ENCODE results near the gene MSN.

The MSN gene

GRCh38 chrX:65702956-65703355, 35.5 kb downstream of the MSN start:
- DNase-seq = no peak
- in situ Hi-C loops (cut with MboI; ENCODE audit: low pct_unique_long_range_greater_than_20kb, low sequenced_read_pairs) = no loop called here

DNA sequence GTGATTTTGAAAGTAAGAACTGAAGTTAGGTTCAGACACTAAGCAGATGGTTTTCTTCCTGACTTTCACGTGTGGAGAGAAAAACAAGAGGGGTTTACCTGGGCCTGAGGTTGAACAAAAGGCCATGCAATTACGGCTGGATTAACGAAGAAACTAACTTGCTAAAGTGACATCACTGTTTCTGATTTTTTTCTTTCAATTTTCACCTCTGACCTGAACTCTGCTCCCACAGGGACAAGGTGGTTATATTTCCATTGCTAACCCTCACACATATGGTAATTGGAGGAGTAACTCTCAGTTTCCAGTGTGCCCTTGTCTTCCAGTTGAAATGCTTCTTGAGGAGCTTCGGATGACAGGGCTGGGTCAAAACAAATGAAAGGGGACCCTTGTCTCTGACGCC, 38.0 kb downstream of the MSN start:
- in situ Hi-C loops (cut with MboI; ENCODE audit: low pct_unique_long_range_greater_than_20kb, low sequenced_read_pairs) = no loop called here
- DNase-seq = no peak

GRCh38 chrX:65706041-65706828, 38.8 kb downstream of the MSN start:
- in situ Hi-C loops (cut with MboI; ENCODE audit: low pct_unique_long_range_greater_than_20kb, low sequenced_read_pairs) = no loop called here
- DNase-seq = no peak

- DNase-seq = no peak
- in situ Hi-C loops (cut with MboI; ENCODE audit: low pct_unique_long_range_greater_than_20kb, low sequenced_read_pairs) = no loop called here
These were observed 39.7 kb downstream of the MSN start for GRCh38 chrX:65707151-65707550.

GRCh38 chrX:65712005-65712806, 44.8 kb downstream of the MSN start:
- in situ Hi-C loops (cut with MboI; ENCODE audit: low pct_unique_long_range_greater_than_20kb, low sequenced_read_pairs) = no loop called here
- DNase-seq = no peak

DNA sequence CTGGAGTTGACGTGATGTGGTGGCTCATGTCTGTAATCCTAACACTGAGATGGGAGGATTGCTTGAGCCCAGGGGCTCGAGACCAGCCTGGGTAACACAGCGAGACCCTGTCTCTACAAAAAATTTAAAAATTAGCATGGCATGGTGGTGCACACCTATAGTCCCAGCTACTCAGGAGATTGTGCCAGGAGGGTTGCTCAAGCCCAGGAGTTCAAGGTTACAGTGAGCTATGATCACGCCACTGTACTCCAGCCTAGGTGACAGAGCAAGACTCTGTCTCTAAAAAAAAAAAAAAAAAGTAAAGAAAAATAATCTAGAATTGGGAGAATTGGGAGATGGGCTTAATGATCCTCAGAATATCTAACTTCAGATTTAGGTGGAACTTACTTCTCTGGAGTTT, 51.1 kb downstream of the MSN start:
- in situ Hi-C loops (cut with MboI; ENCODE audit: low pct_unique_long_range_greater_than_20kb, low sequenced_read_pairs) = no loop called here
- DNase-seq = no peak

DNA sequence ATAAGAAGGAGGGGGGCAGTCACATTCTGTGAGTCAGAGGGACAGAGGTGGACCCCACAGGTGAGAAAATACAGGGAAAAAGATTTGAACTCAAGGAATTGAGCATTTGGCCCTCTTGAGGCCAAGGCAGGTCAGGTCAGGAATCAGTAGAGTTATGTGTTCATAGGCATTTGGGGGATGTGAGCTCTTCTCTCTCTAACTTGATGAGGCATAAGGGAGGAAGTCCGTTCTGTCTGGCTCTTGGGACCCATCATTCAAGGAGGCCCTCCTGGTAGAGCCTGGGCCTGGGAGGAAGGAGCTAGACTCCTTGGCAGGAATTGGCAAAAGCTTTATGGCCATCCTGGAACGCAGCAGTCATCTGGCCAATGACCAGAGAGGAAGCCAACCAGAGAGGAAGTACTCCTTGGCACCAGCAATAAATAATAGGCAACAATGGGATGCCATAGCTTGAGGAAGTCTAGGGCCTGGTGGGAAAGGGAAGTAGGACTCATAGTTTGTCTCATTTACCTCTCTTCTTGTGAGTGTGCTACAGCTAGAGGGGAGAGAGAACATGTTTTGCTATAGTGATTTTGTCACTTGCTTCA, 53.0 kb downstream of the MSN start:
- DNase-seq = peak; percentile 72
- in situ Hi-C loops (cut with MboI; ENCODE audit: low pct_unique_long_range_greater_than_20kb, low sequenced_read_pairs) = no loop called here

DNA sequence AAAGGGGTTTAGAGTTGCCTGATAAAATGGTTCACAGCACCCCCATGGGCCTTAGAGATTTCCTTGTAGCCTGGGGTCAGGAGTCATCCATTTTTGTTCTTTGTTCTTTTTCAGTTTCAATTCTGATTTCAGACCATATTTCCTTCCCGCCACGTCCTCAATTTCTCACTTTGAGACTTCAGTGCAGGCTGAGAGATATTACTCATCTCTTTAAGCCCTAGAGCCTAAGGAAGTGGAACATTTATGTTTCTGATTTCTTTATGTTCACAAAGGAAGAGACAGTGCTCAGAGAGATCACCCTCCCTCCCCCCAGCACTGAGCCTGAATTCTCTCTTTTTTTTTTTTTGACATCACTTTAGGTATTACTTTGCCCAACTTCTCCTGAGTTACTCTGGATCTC, 56.3 kb downstream of the MSN start:
- no peak for DNase-seq
- in situ Hi-C loops (cut with MboI; ENCODE audit: low pct_unique_long_range_greater_than_20kb, low sequenced_read_pairs) = no loop called here

- in situ Hi-C loops (cut with MboI; ENCODE audit: low pct_unique_long_range_greater_than_20kb, low sequenced_read_pairs) = loop anchor here (25.0 kb wide), 1 partner anchor 261 kb away; no protein-coding TSS in a partner anchor
- no peak for DNase-seq
These were observed 59.3 kb downstream of the MSN start for GRCh38 chrX:65726715-65727114.

DNA sequence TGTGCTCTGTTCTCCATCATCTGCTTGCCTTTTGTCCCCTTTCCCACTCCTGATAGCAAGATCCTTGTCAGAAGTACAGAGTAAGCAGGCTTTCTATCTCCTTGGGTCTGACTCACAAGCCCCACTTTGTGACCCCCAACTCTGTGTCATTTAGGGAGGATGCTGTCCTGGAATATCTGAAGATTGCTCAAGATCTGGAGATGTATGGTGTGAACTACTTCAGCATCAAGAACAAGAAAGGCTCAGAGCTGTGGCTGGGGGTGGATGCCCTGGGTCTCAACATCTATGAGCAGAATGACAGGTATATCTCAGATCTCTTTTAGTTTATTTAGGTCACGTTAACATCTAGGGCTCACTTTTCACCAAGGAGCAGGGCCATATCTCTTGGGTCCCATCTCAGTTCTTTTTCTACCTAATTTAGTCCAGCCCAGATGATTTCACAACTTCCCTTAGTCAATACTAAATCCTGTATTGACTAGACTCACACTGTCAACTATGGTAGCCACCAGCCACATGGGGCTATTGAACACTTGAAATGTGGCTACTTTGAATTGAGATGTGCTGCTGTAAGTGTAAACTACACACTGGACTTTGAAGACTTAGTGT, 64.3 kb downstream of the MSN start:
- in situ Hi-C loops (cut with MboI; ENCODE audit: low pct_unique_long_range_greater_than_20kb, low sequenced_read_pairs) = loop anchor here (25.0 kb wide), 1 partner anchor 256 kb away; no protein-coding TSS in a partner anchor
- DNase-seq = no peak

DNA sequence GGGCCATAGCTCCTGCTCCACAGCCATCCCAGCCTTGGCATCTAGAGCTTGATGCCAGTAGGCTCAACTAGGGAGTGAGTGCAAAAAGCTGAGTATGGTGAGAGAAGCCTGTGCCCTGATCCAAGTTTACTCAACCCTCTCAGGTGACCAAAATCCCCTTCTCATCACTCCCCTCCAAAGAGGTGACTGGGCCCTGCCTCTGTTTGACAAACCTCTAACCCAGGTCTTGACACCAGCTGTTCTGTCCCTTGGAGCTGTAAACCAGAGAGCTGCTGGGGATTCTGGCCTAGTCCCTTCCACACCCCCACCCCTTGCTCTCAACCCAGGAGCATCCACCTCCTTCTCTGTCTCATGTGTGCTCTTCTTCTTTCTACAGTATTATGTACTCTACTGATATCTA, 73.5 kb downstream of the MSN start:
- in situ Hi-C loops (cut with MboI; ENCODE audit: low pct_unique_long_range_greater_than_20kb, low sequenced_read_pairs) = loop anchor here (25.0 kb wide), 1 partner anchor 246 kb away; no protein-coding TSS in a partner anchor
- DNase-seq = no peak

GRCh38 chrX:65741823-65742222, 74.4 kb downstream of the MSN start:
- DNase-seq = no peak
- in situ Hi-C loops (cut with MboI; ENCODE audit: low pct_unique_long_range_greater_than_20kb, low sequenced_read_pairs) = loop anchor here (25.0 kb wide), 1 partner anchor 245 kb away; no protein-coding TSS in a partner anchor

DNA sequence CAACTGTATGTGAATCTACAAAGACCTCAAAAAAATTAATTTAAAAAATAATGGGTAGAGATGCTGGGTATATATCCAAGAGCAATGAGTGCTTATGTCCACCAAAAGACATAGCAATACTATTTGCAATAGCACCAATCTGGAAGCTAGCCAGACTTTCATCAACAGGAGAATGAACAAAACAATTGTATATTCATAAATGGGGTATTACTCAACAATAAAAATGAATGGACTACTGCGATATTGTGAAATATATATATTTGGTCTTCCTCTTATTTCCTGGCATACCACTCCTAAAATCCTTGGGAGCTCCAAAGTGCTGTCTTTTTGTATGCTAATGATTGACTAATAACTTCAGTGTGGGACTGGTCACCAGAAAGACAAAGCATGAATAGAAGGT, 77.5 kb downstream of the MSN start:
- in situ Hi-C loops (cut with MboI; ENCODE audit: low pct_unique_long_range_greater_than_20kb, low sequenced_read_pairs) = loop anchor here (25.0 kb wide), 1 partner anchor 242 kb away; no protein-coding TSS in a partner anchor
- DNase-seq = no peak

- in situ Hi-C loops (cut with MboI; ENCODE audit: low pct_unique_long_range_greater_than_20kb, low sequenced_read_pairs) = loop anchor here (25.0 kb wide), 1 partner anchor 242 kb away; no protein-coding TSS in a partner anchor
- peak; percentile 36 for DNase-seq
These were observed 78.0 kb downstream of the MSN start for GRCh38 chrX:65745427-65745826.

DNA sequence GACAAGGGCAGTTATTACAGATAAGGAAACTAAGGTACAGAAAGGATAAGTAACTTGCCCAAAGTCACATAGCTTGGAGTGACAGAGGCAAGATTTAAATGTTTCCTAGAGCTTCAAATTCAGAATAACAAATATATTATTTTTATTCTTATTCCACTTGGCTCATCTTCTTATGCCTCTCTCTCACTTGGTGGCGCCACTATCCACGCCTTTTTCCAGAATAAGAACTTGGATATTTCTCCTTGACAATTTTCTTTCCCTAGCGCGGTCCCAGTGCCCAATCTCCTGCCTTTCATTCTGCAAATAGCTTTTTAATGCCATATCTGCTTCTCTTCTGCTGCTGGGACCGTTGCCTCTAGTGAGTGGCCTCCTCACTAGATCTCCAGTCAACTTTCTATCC, 78.5 kb downstream of the MSN start:
- in situ Hi-C loops (cut with MboI; ENCODE audit: low pct_unique_long_range_greater_than_20kb, low sequenced_read_pairs) = loop anchor here (25.0 kb wide), 1 partner anchor 241 kb away; no protein-coding TSS in a partner anchor
- DNase-seq = peak; percentile 63

DNA sequence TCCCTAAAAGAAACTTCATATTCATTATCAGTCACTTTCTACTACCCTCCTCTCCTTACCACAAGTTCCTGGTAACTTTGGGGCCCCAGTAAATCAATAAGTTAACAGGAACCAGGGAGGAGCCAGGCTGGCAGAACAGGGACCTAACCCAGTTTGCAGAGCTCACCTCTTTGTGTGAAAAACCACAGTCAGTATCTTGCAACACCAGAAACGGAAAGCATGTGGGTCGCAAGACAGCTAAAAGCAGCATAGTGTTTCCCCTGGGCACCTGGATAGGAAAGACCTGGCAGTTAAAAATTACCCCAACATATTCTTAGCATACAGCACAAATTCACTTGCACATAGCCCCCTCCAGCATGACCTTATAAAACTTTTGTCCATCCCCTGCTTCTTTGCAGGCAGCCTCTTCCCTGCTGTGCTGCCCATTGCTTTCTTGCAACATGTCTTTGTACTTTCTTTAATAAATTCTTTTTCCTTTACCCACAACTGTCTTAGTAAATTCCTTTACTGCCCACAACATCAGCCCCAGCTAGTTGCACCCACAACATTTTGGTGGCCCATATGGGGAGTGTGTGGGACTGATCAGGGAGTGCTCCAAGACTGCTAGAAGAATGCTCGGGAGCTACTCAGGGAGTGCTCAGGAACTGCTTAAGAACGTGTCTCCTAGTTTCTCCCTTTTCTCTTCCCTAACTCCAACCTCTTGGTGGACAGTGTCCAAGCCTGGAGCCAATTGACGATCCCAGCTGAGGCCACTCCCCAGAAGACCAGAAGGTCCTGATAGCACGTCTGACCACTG, 83.4 kb downstream of the MSN start:
- in situ Hi-C loops (cut with MboI; ENCODE audit: low pct_unique_long_range_greater_than_20kb, low sequenced_read_pairs) = no loop called here
- DNase-seq = peak; percentile 99

GRCh38 chrX:65751519-65751918, 84.1 kb downstream of the MSN start:
- peak; percentile 52 for DNase-seq
- in situ Hi-C loops (cut with MboI; ENCODE audit: low pct_unique_long_range_greater_than_20kb, low sequenced_read_pairs) = no loop called here

- in situ Hi-C loops (cut with MboI; ENCODE audit: low pct_unique_long_range_greater_than_20kb, low sequenced_read_pairs) = no loop called here
- DNase-seq = no peak
These were observed 84.8 kb downstream of the MSN start for GRCh38 chrX:65752294-65752693.

GRCh38 chrX:65755786-65756185, 88.3 kb downstream of the MSN start:
- DNase-seq = no peak
- in situ Hi-C loops (cut with MboI; ENCODE audit: low pct_unique_long_range_greater_than_20kb, low sequenced_read_pairs) = no loop called here

All from KBM-7 (cell line).